Neutrophil (primary cell): ENCODE data around the gene TTLL12.

Source experiments
- H3K27ac ChIP-seq: fragments of 200-600 bp; sonication (generic); 2 replicates; pipeline ENCODE4 v1.5.1; 2016; ENCODE audit warnings: mild to moderate bottlenecking, moderate library complexity
- H3K27me3 ChIP-seq: fragments of 200-600 bp; sonication (generic); 2 replicates; pipeline ENCODE4 v1.6.0; 2016; ENCODE audit warnings: mild to moderate bottlenecking
- H3K36me3 ChIP-seq: fragments of 200-600 bp; sonication (generic); 2 replicates; pipeline ENCODE4 v1.5.1; 2017
- H3K4me1 ChIP-seq, 2 experiments: fragments of 200-600 bp in 1 of 2; sonication (generic) in 1 of 2; 1 replicate in 1 of 2; 2 replicates in 1 of 2; pipeline versions ENCODE4 v1.5.1 to v1.6.1; 2013 to 2016; ENCODE audit warnings: low read depth in 1 of 2, low read length in 1 of 2, mild to moderate bottlenecking in 1 of 2, moderate library complexity in 1 of 2; ENCODE audit not compliant: control insufficient read depth in 1 of 2, insufficient read depth in 1 of 2
- H3K4me3 ChIP-seq, 2 experiments: fragments of 200-600 bp in 1 of 2; sonication (generic) in 1 of 2; 1 replicate in 1 of 2; 2 replicates in 1 of 2; pipeline ENCODE4 v1.5.1; 2013 to 2016; ENCODE audit warnings: low read depth in 1 of 2, low read length in 1 of 2, mild to moderate bottlenecking in 1 of 2, moderate library complexity in 1 of 2
- H3K9me3 ChIP-seq: fragments of 200-600 bp; sonication (generic); 2 replicates; pipeline ENCODE4 v1.5.1; 2016
- CTCF ChIP-seq: fragments of 200-600 bp; sonication (generic); IDR thresholded peaks from 2 replicates; pipeline ENCODE4 v1.5.1; 2016; ENCODE audit warnings: antibody characterized with exemption

Gene TTLL12

DNA sequence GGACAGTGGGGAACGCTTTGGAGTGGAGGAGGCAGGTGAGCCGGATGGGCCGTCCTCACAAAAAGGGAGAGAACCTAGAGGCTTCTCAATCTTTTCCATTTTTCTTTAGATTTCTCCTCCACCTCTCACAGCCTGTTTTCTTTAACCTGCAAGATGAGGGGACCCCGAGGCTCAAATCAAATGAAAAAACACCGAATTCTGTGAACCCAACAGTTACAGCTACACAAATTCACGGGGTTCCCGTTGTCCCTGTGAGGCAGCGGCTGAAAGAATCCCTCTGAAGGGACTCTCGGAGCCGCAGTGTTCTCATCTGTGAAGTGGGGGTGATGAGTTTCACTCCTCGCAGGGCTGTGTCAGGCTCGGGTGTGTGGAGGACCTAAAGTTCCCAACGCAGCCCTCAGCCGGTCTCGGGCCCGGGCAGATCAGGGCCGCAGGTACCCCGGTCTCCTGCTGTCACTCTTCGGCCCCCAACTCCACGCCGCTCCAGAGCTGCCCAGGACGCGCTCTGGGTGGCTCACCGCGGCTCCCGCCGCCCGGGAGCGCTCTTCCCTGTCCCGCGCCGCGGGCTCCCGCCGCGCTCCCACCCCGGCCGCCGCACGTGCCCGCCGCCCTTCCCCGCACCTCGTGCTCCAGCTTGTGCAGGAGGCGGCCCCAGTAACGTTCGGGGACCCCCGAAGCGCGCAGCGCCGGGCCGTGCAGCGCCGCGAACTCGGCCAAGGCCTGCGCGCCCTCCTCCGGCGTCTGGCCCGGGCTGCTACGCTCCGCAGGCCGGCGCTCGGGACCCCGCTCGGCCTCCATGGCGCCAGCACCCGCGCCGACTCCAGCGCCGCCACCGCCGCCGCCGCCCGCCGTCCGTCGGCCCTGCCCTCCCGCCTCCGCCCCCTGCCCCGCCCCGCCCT is at the start of gene TTLL12:
TTLL12 (minus strand) TSS at position 863 of the 899 bp plus-strand sequence; CDS start at position 798, 65 bp downstream.
- Histone ChIP-seq H3K27me3 (no peaks in the 10 kb centered on the region), H3K27ac (peak within 1 kb of the TSS; percentile 94), H3K4me1 (peaks cover 39 to 42% of the 10 kb centered on the region in 2 experiments), H3K9me3 (no peaks in the 10 kb centered on the region), H3K36me3 (peaks cover 14% of the 10 kb centered on the region), H3K4me3 (peak within 1 kb of the TSS; percentile 74 to 86)
- TF ChIP-seq CTCF: no peak

DNA sequence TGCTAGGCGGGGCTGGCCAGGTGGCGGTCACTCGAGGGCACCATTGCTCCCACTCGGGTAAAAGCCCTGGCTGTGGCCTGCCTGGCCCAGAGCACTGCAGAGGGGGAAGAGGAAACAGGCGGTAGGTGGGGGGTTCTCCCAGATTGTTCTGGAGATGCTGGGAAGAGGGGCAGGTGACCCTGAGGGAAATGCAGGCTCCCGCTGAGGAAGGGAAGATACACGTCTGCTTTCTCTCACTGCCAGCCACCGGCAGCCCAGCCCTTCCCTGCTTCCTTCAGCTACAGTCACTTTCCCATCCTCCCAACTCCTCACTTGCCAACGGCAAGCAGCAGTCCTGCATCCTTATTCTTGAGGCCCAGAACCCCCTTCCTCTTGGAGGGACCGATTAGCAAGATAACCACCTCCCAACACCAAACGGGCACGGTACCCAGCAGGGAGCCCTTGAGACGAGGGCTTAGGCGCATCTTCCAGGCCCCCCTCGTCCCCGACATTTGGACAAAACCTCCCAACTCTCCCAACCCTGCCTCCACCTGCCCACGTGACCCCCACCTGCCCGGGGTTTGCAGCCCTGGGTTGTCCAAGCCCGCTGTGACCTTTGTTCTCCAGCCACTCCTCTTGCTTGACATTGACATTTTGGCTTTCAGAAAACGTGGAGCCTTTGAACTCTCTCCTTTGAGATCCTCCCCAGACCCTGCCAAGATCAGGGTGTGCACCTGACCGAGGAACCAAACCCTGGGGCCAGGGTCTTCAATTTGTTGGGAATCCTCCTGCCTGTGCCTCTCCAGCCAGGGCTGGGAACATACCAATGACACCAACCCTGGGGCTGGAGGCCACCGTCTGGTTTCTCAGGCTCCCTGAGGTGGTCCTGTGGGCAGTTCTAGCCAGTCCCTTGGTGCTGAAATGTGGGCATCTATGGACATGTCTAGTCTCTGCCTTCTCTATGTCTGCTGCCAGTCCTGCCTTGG is 48.8 kb upstream of the TTLL12 start:
- no peak overlapping the region for H3K27ac ChIP-seq
- no peaks in the 10 kb centered on the region for H3K36me3 ChIP-seq
- peaks cover 0 to 5% of the 10 kb centered on the region in 2 experiments for H3K4me1 ChIP-seq
- TF ChIP-seq CTCF: no peak
- H3K9me3 ChIP-seq: no peaks in the 10 kb centered on the region
- H3K27me3 ChIP-seq: peaks cover 7% of the 10 kb centered on the region
- no peak overlapping the region for H3K4me3 ChIP-seq

DNA sequence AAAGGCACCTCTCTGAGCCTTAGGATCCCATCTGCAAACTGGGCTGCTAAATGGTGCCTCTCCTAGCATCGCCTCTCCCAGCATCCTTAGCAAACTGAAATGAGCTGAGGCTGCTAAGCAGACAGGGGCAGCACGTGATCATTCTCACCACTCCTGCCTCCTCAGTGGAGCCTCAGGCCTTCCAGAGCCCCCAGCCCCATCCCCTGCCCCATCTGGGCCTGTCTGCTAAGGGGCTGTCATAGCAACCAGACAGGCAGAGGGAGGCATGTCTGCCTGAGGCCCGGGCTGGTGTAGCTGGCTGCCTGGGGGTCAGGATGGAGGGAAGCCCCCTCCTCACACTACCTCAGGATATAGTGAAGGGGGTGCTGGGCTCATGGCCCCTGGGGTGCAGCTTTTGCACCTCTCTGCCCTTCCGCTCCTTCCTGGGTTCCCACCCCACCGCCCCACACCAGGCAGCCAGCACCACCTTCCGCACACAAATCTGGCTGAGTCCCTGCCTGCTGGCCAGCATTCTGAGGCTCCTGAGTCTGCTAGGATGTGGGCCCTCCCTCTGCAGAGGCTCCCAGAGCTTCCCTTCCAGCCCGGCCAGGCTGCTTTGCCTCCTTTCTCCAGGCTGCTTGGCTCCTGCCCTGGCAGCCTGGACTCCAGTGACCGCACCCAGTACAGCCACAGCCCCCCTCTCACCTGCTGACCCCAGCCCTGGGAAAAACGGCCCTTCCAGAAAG is 47.5 kb upstream of the TTLL12 start:
- H3K36me3 ChIP-seq: no peaks in the 10 kb centered on the region
- H3K27ac ChIP-seq: no peak overlapping the region
- H3K9me3 ChIP-seq: no peaks in the 10 kb centered on the region
- peaks cover 0 to 5% of the 10 kb centered on the region in 2 experiments for H3K4me1 ChIP-seq
- peaks cover 7% of the 10 kb centered on the region for H3K27me3 ChIP-seq
- no peak for TF ChIP-seq CTCF
- no peak overlapping the region for H3K4me3 ChIP-seq

- Histone ChIP-seq H3K4me1 (peaks cover 0 to 5% of the 10 kb centered on the region in 2 experiments), H3K36me3 (no peaks in the 10 kb centered on the region), H3K9me3 (no peaks in the 10 kb centered on the region), H3K27me3 (peaks cover 7% of the 10 kb centered on the region), H3K4me3 (no peak overlapping the region), H3K27ac (no peak overlapping the region)
- no peak for TF ChIP-seq CTCF
These were observed 46.6 kb upstream of the TTLL12 start for GRCh38 chr22:43233529-43233928.

- Histone ChIP-seq H3K27me3 (peaks cover 7% of the 10 kb centered on the region), H3K27ac (no peak overlapping the region), H3K4me1 (peaks cover 0 to 5% of the 10 kb centered on the region in 2 experiments), H3K36me3 (no peaks in the 10 kb centered on the region), H3K9me3 (no peaks in the 10 kb centered on the region), H3K4me3 (no peak overlapping the region)
- TF ChIP-seq CTCF: no peak
These were observed 45.5 kb upstream of the TTLL12 start for GRCh38 chr22:43232445-43232844.
